ENCODE data around the gene IP6K3.
A peak's percentile ranks its signal among the peaks of the same experiment; 100 is the strongest.

IP6K3 gene

DNA sequence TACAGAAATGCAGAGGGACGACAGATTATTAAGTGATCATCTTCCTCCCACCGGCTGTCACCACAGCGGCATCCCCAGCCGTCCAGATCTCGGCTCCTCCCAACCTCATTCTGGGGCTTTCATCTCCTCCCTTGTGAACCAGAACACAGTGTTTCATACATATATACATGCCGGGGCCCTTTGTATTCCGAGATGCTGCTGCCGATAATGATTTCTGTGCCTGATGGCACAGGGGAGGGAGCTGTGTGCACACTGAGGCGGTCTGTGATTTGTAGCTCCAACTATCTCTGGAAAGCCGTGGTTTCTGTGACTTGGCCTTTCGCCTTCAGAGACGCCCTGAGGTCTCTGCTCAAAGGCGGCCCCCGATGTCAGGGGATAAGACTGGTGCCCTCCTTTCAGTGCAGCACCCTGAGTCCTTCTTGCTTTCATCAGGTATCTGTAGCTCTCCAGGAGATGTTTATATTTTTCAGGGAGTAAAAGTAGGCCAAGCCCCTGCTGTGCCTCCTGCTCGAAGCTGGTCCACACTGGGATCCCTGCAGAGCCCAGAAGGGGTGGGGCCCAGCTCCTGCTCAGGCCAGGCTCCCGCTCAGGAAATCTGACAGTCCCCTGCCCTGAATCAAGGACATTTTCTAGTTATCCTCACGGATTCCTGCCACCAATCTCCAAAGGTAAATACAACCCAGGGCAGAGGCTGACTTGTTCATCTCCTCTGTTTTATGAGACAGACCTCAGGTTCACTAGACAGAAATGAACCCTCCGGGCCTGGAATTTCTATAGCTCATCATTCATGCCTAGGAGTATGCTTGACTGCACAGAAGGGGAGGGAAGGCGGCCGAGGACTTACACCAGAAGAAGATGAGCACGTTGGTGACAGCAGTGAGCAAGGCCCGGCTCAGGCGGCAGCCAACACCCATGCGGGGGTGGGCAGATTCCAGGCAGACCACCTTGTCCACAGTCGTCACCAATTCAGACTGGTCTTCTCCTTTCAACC, 31.0 kb upstream of the IP6K3 start:
- DNase-seq (ENCODE audit: low read depth, low spot score): no peak

- no peak for DNase-seq (ENCODE audit: low read depth, low spot score)
Measured at GRCh38 chr6:33776764-33777163, 30.1 kb upstream of the IP6K3 start.

- DNase-seq (ENCODE audit: low read depth, low spot score): no peak
Measured at GRCh38 chr6:33776186-33776585, 29.5 kb upstream of the IP6K3 start.

GRCh38 chr6:33774774-33775173, 28.1 kb upstream of the IP6K3 start:
- DNase-seq (ENCODE audit: low read depth, low spot score): no peak

DNA sequence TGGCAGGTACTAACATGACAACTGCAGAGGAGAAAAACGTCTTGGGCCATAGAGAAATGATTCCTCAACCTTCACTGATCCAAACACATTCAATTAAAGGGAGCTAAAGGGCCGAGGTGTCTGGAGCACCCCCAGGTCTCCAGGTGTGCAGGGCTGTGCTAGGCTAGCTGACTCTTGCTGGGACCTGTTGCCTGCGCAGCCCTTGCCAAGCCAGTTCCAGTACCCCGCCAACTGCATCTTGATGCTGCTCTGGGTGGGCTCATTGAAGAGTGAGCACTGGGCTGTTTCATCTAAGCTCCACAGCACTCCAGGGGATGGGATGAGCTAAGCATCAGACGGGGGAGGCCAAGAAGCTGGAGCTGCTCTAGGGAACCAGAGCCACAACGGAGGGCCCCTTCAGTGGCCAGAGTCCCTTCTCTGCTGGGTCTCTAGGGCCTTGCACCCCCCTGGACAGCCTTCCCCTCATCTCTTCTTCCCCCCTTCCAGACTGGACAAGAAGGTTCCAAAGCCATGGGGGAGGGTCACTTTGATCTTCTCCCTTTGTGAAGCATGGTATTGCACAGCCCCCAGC, 26.3 kb upstream of the IP6K3 start:
- no peak for DNase-seq (ENCODE audit: low read depth, low spot score)

DNA sequence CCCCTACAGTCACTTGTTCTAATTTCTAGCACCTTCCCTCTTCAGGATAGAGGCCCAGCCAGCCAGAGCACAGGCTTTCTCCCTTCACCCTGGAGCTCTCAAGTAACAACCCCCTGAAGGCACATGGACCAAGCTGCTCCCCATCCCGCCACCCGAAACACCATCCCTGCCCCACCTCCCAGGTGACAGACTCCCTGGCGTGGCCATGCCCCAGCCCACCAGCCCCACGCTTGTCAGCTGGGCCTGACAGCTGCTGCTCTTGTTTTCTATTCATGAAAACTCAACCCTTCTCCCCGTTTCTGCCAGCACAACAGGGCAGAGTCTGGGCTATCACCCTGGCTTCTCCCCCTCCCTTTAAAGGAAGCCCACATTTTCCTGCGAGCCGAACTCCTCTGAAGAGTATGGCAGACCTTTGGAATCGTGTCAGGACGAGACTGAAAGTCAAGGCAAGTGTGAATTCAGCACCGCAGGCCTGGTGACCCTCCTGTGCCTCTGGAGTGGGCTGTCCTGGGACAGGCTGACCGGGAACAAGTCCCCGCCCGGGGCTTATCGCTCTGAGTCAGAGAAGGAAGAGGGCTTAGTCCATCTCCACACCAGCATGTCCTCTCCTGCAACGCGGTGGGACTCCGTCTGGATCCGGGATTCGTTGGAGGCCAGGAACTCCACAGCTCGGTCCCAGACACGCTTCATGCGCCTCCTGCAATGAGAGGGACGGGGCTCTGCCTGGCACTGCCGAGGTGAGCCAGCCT, 25.6 kb upstream of the IP6K3 start:
- DNase-seq (ENCODE audit: low read depth, low spot score): no peak

DNA sequence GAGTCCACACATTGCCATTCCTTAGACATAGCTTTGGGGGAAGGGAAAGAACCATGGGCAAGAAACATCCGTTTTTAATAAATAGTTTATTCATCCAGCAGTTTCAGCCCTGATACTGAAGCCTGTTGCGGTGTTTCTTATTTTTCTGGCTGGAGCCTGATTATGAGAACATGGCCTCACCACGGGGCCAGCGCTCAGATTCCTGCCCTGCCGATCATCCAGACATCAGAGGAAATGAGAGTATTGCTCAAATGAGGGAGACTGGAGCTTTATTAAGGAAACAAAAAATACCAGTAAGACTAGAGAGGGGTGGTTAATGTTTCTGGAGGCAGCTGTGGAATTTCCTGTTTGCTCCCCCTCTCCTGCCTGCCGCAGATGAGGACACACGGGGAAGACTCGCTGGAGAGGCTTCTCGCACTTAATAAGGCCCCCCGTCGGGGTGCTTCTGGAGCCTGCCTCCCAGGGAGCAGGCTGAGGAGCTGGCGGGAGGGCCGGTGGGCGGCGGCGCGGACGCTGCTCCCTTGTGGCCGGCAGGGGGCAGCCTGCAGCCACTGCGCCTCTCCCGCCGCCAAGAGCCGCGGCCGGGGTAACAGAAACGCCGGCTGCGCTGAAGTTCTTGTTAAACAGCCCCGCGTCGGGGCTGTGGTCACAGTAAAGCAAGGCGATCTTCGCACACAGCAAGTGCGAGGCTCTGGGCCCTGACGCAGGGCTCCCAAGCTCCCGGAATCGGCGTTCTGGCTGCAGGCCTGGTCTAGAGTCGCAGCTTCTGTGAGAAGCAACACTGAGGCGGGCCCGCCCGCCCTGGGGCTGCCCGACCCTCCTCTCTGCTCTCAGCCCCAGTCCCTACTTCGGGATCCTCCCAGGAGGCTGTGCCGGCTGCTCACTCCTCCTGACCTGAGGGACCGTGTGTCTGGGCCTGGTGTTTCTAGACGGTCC, 24.7 kb upstream of the IP6K3 start:
- peak; percentile 97 for DNase-seq (ENCODE audit: low read depth, low spot score)

DNA sequence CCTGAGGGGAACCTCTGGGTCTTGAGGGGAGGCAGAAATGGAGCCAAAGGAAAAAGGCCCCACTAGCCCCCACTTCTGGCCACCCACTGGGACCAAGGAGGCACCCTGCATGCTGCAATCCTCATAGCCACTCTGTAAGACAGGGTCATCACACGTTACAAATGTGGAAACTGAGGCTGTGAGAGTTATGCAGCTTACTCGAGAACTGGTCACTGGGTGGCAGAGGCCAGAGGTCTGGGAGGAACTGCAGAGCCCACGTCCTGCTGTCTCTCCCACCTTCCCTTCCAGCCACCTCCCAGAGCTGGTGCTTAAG, 24.1 kb upstream of the IP6K3 start:
- DNase-seq (ENCODE audit: low read depth, low spot score): no peak

DNA sequence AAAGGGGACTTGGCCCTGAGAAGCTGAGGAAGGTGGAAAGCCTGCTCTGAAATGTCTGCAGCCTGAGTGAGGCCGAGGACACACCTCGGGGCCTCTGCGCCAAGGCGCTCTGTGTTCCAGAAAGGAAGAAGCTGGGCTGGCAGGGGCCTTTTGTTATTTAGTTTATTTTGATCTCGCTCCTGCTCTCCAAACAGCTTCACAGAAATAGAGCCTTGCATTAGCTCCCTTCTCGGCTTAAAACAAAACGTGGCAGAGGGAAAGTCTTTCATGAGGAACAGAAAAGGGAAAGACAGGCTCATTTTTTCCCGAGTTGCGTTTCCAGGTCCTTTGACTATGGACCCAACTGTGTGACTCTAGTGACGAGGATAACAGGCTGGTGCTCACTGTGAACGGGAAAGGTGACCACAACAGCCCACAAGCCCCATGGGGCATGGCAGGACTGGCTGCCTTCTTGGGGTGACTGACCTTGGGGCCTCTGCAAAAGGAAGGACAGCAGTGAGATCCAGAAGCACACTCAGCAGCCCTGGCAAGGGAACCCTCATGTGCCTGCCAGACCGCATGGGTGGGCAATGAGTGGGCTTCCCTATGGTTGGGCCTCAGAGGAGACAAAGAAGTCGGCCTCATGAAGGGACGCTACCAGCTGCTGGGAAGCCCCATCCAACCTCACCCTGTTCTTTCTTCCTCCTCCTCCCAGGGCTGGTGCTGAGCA, 23.6 kb upstream of the IP6K3 start:
- DNase-seq (ENCODE audit: low read depth, low spot score): no peak

DNA sequence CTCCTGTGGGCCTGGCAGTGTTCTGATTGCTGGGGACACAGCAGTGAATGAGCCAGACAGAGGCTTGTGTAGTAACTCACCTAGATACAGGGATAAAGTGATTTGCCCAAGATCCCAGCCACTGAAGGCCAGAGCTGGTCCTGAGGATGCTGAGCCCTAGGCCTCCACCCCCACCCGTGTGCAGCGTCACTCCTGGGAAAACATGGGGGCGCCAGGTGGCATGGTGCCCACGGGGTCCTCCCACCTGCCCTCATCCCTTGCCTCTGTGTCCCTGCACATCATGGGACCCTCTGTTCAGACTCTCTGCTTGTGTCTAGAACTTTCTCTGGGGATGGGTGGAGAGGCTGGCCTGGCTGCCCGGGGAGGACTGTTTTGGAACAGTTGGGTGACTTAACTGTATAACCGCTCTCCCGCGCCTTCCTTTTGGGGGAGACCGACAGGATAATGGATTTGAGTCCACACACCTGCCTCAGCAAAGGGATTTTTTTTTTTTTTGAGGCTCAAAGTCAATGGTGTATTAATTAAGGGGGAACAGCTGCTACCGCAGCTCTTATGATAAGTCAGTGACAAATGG, 22.6 kb upstream of the IP6K3 start:
- no peak for DNase-seq (ENCODE audit: low read depth, low spot score)

GRCh38 chr6:33768644-33769120, 22.0 kb upstream of the IP6K3 start:
- DNase-seq (ENCODE audit: low read depth, low spot score): peak; percentile 86

- DNase-seq (ENCODE audit: low read depth, low spot score): no peak
Measured at GRCh38 chr6:33766921-33767907, 20.5 kb upstream of the IP6K3 start.

DNA sequence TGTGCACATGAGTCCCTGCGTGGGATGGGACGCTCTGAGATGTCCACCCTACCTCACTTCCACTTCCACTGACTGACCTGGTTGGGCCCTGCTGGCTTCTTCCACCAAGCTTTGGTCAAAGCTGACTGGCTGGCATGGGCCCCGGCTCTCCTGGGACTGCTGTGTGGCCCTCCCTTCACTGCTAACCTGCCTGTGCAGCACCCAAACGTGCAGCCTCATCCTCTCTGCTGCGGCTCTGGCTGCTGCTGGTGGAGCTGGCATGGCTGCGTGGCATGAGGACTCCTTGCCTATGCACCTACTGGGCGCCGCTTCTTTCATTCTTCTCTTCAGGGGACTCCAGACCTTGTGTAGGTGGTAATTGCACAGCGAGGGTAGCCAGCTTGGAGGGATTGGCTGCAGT, 18.7 kb upstream of the IP6K3 start:
- DNase-seq (ENCODE audit: low read depth, low spot score): no peak

DNA sequence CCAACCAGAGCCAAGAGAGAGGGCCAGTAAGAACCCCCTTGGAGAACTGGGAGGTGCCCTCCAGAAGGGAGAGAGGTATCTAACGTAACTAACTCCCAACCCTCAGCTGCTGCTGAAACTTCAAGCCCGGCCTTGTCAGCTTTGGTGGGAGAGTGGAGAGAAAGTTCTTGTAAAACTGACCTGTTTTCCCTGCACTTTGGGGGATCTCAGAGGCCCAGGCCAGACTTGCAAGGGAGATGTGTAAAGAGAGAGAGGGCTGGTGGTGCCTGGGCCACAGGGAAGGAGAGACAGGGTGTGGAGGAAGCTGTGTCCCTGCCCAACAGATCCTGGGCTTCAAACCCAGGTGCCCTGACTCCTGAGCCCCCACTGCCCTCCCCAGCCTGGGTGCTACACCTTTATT, 17.3 kb upstream of the IP6K3 start:
- DNase-seq (ENCODE audit: low read depth, low spot score): no peak

GRCh38 chr6:33763483-33763882, 16.8 kb upstream of the IP6K3 start:
- DNase-seq (ENCODE audit: low read depth, low spot score): no peak

DNA sequence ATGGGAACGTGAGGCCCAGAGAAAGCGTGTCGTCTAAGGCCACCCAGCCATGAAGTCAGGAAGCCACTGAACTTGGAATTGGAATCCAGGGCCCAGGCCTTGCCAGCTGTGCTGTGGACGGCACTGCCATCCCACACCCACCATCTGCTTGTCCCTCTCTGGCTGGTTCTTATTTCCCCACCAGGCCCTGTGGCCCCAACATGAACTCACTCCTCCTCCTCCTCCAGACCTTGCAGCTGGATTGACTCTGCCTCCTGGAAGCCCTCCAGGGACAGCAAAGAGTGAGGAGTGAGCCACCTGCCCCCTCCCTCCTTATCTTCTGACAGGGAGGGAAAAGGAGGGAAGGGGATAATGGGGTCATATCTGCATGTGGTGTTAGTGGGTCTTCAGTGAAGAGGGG, 16.0 kb upstream of the IP6K3 start:
- DNase-seq (ENCODE audit: low read depth, low spot score): no peak

GRCh38 chr6:33761922-33762629, 15.4 kb upstream of the IP6K3 start:
- DNase-seq (ENCODE audit: low read depth, low spot score): peak; percentile 90

GRCh38 chr6:33761581-33761921, 14.8 kb upstream of the IP6K3 start:
- no peak for DNase-seq (ENCODE audit: low read depth, low spot score)
